HG03469 (cell line): ENCODE results near the gene FA2H.
A peak's percentile ranks its signal among the peaks of the same experiment; 100 is the strongest.
"Not testable (repeated sequence)": the region's sequence is repeated elsewhere in the genome, so short reads cannot be mapped to it uniquely, and the experiment has no call there.

Experiments used
- ATAC-seq: cut with Tn5 transposase; IDR thresholded peaks from one replicate; pipeline ENCODE4 v1.9.1; 2021; ENCODE audit warnings: mild to moderate bottlenecking, moderate library complexity, moderate number of reproducible peaks; ENCODE audit not compliant: unreplicated experiment

FA2H gene

GRCh38 chr16:74774223-74775139 lies at the start of gene FA2H:
FA2H (minus strand) TSS chr16:74774820; CDS start chr16:74774755, 65 bp downstream.
- peak; percentile 54 for ATAC-seq

GRCh38 chr16:74817851-74818250 lies 43.2 kb upstream of the FA2H start:
- no peak for ATAC-seq

GRCh38 chr16:74813109-74813641 lies 38.6 kb upstream of the FA2H start:
- peak; percentile 93 for ATAC-seq

GRCh38 chr16:74811911-74812310 lies 37.3 kb upstream of the FA2H start:
- no peak for ATAC-seq

GRCh38 chr16:74811216-74811615 lies 36.6 kb upstream of the FA2H start:
- not testable (repeated sequence) for ATAC-seq

- ATAC-seq, result no peak
Observed at GRCh38 chr16:74807052-74807646, 32.5 kb upstream of the FA2H start.

- no peak for ATAC-seq
Observed at GRCh38 chr16:74800216-74800871, 25.7 kb upstream of the FA2H start.

- ATAC-seq, result no peak
Observed at GRCh38 chr16:74797414-74797813, 22.8 kb upstream of the FA2H start.

- ATAC-seq, result no peak
Observed at GRCh38 chr16:74795104-74795503, 20.5 kb upstream of the FA2H start.

- no peak for ATAC-seq
Observed at GRCh38 chr16:74794668-74795067, 20.0 kb upstream of the FA2H start.

- no peak for ATAC-seq
Observed at GRCh38 chr16:74793571-74793970, 19.0 kb upstream of the FA2H start.

- ATAC-seq, result no peak
Observed at GRCh38 chr16:74792225-74792624, 17.6 kb upstream of the FA2H start.

GRCh38 chr16:74791749-74792148 lies 17.1 kb upstream of the FA2H start:
- ATAC-seq, result not testable (repeated sequence)

- ATAC-seq, result no peak
Observed at GRCh38 chr16:74788108-74788507, 13.5 kb upstream of the FA2H start.

GRCh38 chr16:74785031-74785430 lies 10.4 kb upstream of the FA2H start:
- no peak for ATAC-seq

- ATAC-seq, result no peak
Observed at GRCh38 chr16:74778646-74779045, 4.0 kb upstream of the FA2H start.

- ATAC-seq, result no peak
Observed at GRCh38 chr16:74776926-74777325, 2.3 kb upstream of the FA2H start.

GRCh38 chr16:74775255-74775654 lies 635 bp upstream of the FA2H start:
- no peak for ATAC-seq

GRCh38 chr16:74773446-74774222 lies 986 bp downstream of the FA2H start:
- no peak for ATAC-seq

GRCh38 chr16:74771656-74772315 lies 2.8 kb downstream of the FA2H start:
- peak; percentile 67 for ATAC-seq
